Endothelial cell of umbilical vein (primary cell): Measurements from ENCODE around the gene MYO1E.
"Not testable (repeated sequence)": the region's sequence is repeated elsewhere in the genome, so short reads cannot be mapped to it uniquely, and the experiment has no call there.

Source experiments
- CTCF ChIP-seq, 2 donors: IDR thresholded peaks; 1 replicate in 1 of 2; 2 replicates in 1 of 2; pipeline ENCODE4 v1.5.1; 2011; ENCODE audit warnings: low read length in 2 of 2, mild to moderate bottlenecking in 2 of 2, moderate library complexity in 2 of 2, control low read depth in 1 of 2, inconsistent platforms in 1 of 2, low read depth in 1 of 2; ENCODE audit not compliant: insufficient read depth in 1 of 2; ENCODE audit errors: extremely low read depth in 1 of 2
- POLR2A ChIP-seq: IDR thresholded peaks from 2 replicates; pipeline ENCODE4 v1.6.1; 2012; ENCODE audit warnings: low read depth, mild to moderate bottlenecking, control low read depth, low read length

- TF ChIP-seq CTCF (IDR thresholded peaks at IDR 0.05; ENCODE audit: extremely low read depth in 1 of 2, insufficient read depth in 1 of 2, low read depth in 1 of 2, low read length in 2 of 2); POLR2A: not testable (repeated sequence)
Observed at GRCh38 chr15:59162080-59162479, 210.6 kb downstream of the MYO1E start.
